ENCODE results near the gene ELP4. TPM values are rescaled to one million over a fixed set of nuclear protein-coding genes. Genes with fewer than 3 reads are reported as not detected.

ELP4 gene
- total and polyA plus RNA-seq, 9 of the 15 experiments (the other 6 are each of a cell fraction or from before 2014, with no cell fraction given): 24.1 to 60.3 (median 38.7) TPM

- TF ChIP-seq PHF20 (IDR thresholded peaks at IDR 0.05; ENCODE audit: partially characterized antibody) (peak; percentile 81), ZNF3 (CRISPR knock-in tag; IDR thresholded peaks at IDR 0.05) (no peak), C11orf30 (IDR thresholded peaks at IDR 0.05; ENCODE audit: low read depth) (peak; percentile 86), ASH1L (IDR thresholded peaks at IDR 0.05; ENCODE audit: borderline replicate concordance, low read depth, partially characterized antibody) (peak; percentile 95), MTA2 (IDR thresholded peaks at IDR 0.05; ENCODE audit: low read depth) (no peak), ZNF175 (CRISPR knock-in tag; IDR thresholded peaks at IDR 0.05; ENCODE audit: low read depth) (no peak), EP400 (IDR thresholded peaks at IDR 0.05) (peak; percentile 81), CREB1 (IDR thresholded peaks at IDR 0.05) (peak; percentile 67), CREB1 (CRISPR knock-in tag; IDR thresholded peaks at IDR 0.05) (peak; percentile 60; the same call in 1 of the 2 replicates), SNIP1 (IDR thresholded peaks at IDR 0.05; ENCODE audit: low read depth) (no peak), HNRNPLL (IDR thresholded peaks at IDR 0.05; ENCODE audit: low read depth, low read length, poor library complexity, severe bottlenecking) (peak; percentile 55), MCM7 (IDR thresholded peaks at IDR 0.05) (no peak), ZSCAN32 (CRISPR knock-in tag; IDR thresholded peaks at IDR 0.05) (no peak), SUPT5H (IDR thresholded peaks at IDR 0.05) (peak; percentile 92), RBM25 (IDR thresholded peaks at IDR 0.05; ENCODE audit: low read depth, low read length, severe bottlenecking) (peak; percentile 89), SRSF9 (IDR thresholded peaks at IDR 0.05; ENCODE audit: borderline replicate concordance, low read depth, low read length) (no peak), GABPB1 (CRISPR knock-in tag; IDR thresholded peaks at IDR 0.05) (0 out of 2 replicates have a peak, but pooled peaks have one; percentile 43), POLR2G (IDR thresholded peaks at IDR 0.05; ENCODE audit: low read depth, low read length) (peak; percentile 94), HMGN3 (IDR thresholded peaks at IDR 0.05; ENCODE audit: borderline replicate concordance, extremely low read depth, insufficient read length, low read depth, low read length) (peak; percentile 28), CBX3 (IDR thresholded peaks at IDR 0.05; ENCODE audit: borderline replicate concordance in 1 of 2, low read length in 2 of 2) (no peak; a peak in 1 of 3 replicates), HNRNPH1 (optimal IDR thresholded peaks at IDR 0.05; ENCODE audit: low read depth, low read length) (no peak), NR2F6 (CRISPR knock-in tag; IDR thresholded peaks at IDR 0.05) (no peak), L3MBTL2 (IDR thresholded peaks at IDR 0.05) (peak; percentile 80), DIDO1 (tag; IDR thresholded peaks at IDR 0.05; ENCODE audit: low read depth) (no peak), CTBP1 (IDR thresholded peaks at IDR 0.05; ENCODE audit: borderline replicate concordance) (peak; percentile 62; the same call in 1 of the 2 replicates), MYBL2 (IDR thresholded peaks at IDR 0.05; ENCODE audit: low read depth) (peak; percentile 33; the same call in 1 of the 2 replicates), MYBL2 (CRISPR knock-in tag; IDR thresholded peaks at IDR 0.05; ENCODE audit: borderline replicate concordance) (no peak), PRDM10 (IDR thresholded peaks at IDR 0.05; ENCODE audit: partially characterized antibody) (no peak)
Observed at GRCh38 chr11:31509429-31510345, at the start of gene ELP4, which contains the start of gene IMMP1L (continued).

Data from K562 (cell line).